Activated CD4-positive, alpha-beta memory T cell treated with anti-CD3 and anti-CD28 coated beads, Interleukin-2, amount 10 ng/mL, durations not matched to agents 7 days and 5 days (primary cell): Measurements from ENCODE around the gene CKAP4. TPM values are rescaled to one million over a fixed set of nuclear protein-coding genes. Genes with fewer than 3 reads are reported as not detected.
A peak's percentile ranks its signal among the peaks of the same experiment; 100 is the strongest.

Experiments used
- CTCF ChIA-PET: fragments of 350-600 bp; sonication (Branson Sonifier 250); formaldehyde crosslinking; loops from one replicate; lab custom pipeline; 2021; ENCODE audit warnings: antibody characterized with exemption, inconsistent platforms; lab: Charles Lee
- POLR2A ChIA-PET: fragments of 350-600 bp; sonication (Branson Sonifier 250); formaldehyde crosslinking; loops from one replicate; lab custom pipeline; 2021; ENCODE audit warnings: antibody characterized with exemption; lab: Charles Lee
- DNase-seq: peaks from one replicate; pipeline ENCODE4 v3.0.0-alpha.2; 2020
- H3K27ac Mint-ChIP-seq: one replicate; pipeline ENCODE4 v1.8.0; 2021; ENCODE audit warnings: mild to moderate bottlenecking, mixed read lengths
- H3K27me3 Mint-ChIP-seq: one replicate; pipeline ENCODE4 v1.8.0; 2021; ENCODE audit warnings: mixed read lengths
- H3K36me3 Mint-ChIP-seq: one replicate; pipeline ENCODE4 v1.8.0; 2021; ENCODE audit warnings: low read depth, mixed read lengths
- H3K4me1 Mint-ChIP-seq: one replicate; pipeline ENCODE4 v1.8.0; 2021; ENCODE audit warnings: mixed read lengths
- H3K4me3 Mint-ChIP-seq: one replicate; pipeline ENCODE4 v1.8.0; 2021; ENCODE audit warnings: mild to moderate bottlenecking, mixed read lengths
- H3K9me3 Mint-ChIP-seq: one replicate; pipeline ENCODE4 v1.8.0; 2021; ENCODE audit warnings: mixed read lengths
- total RNA-seq, 2 experiments: library from RNA; stranded (reverse); gene quantifications; one replicate each; pipeline ENCODE4 v1.2.3, GENCODE V29; 2021

The CKAP4 gene
- total RNA-seq, 2 experiments from 2014 or later = 5.2 to 5.3 TPM

- H3K4me1 Mint-ChIP-seq = peaks cover 18% of the 10 kb centered on the region
- no peak overlapping the region for H3K4me3 Mint-ChIP-seq
- H3K36me3 Mint-ChIP-seq = peaks cover 3% of the 10 kb centered on the region
- ChIA-PET CTCF (interaction anchor here (1.1 to 4.5 kb wide), 5 partner anchors 10 to 61 kb away, joined by 3 to 100 read pairs (median 16); no protein-coding TSS in a partner anchor), POLR2A (interaction anchor here (1.2 kb wide), 1 partner anchor 57 kb away, joined by 6 read pairs; no protein-coding TSS in a partner anchor)
- DNase-seq = no peak
- H3K27ac Mint-ChIP-seq = no peak overlapping the region
- H3K27me3 Mint-ChIP-seq = peaks cover 3% of the 10 kb centered on the region
- H3K9me3 Mint-ChIP-seq = peaks cover 3% of the 10 kb centered on the region
These were observed 36.7 kb upstream of the CKAP4 start for GRCh38 chr12:106284358-106285105.

- peak; percentile 56 for DNase-seq
- Mint-ChIP-seq H3K27me3 (peaks cover 6% of the 10 kb centered on the region), H3K36me3 (peaks cover 3% of the 10 kb centered on the region), H3K4me3 (no peak overlapping the region), H3K4me1 (peaks cover 13% of the 10 kb centered on the region), H3K9me3 (peaks cover 3% of the 10 kb centered on the region), H3K27ac (no peak overlapping the region)
- CTCF ChIA-PET = interaction anchor here (0.7 to 4.5 kb wide), 17 partner anchors 9 to 85 kb away, joined by 3 to 100 read pairs (median 4); no protein-coding TSS in a partner anchor
- POLR2A ChIA-PET = interaction anchor here (1.1 to 1.5 kb wide), 3 partner anchors 11 to 55 kb away, joined by 3 to 7 read pairs (median 5); no protein-coding TSS in a partner anchor
These were observed 34.8 kb upstream of the CKAP4 start for GRCh38 chr12:106282457-106283097.

GRCh38 chr12:106281804-106282203 is 34.0 kb upstream of the CKAP4 start:
- Mint-ChIP-seq H3K27ac (no peak overlapping the region), H3K27me3 (peaks cover 6% of the 10 kb centered on the region), H3K4me1 (peaks cover 13% of the 10 kb centered on the region), H3K36me3 (peaks cover 3% of the 10 kb centered on the region), H3K9me3 (peaks cover 3% of the 10 kb centered on the region), H3K4me3 (no peak overlapping the region)
- ChIA-PET POLR2A (interaction anchor here (1.1 to 1.5 kb wide), 2 partner anchors 19 to 54 kb away, joined by 5 to 7 read pairs; no protein-coding TSS in a partner anchor), CTCF (interaction anchor here (1.1 to 4.5 kb wide), 11 partner anchors 11 to 85 kb away, joined by 3 to 100 read pairs (median 5); no protein-coding TSS in a partner anchor)
- no peak for DNase-seq

GRCh38 chr12:106281056-106281782 is 33.4 kb upstream of the CKAP4 start:
- H3K27me3 Mint-ChIP-seq = peaks cover 6% of the 10 kb centered on the region
- H3K4me3 Mint-ChIP-seq = no peak overlapping the region
- peaks cover 3% of the 10 kb centered on the region for H3K9me3 Mint-ChIP-seq
- H3K4me1 Mint-ChIP-seq = peaks cover 13% of the 10 kb centered on the region
- no peak overlapping the region for H3K27ac Mint-ChIP-seq
- POLR2A ChIA-PET = no interaction called here
- peaks cover 3% of the 10 kb centered on the region for H3K36me3 Mint-ChIP-seq
- DNase-seq = no peak
- CTCF ChIA-PET = interaction anchor here (1.4 to 4.5 kb wide), 7 partner anchors 10 to 59 kb away, joined by 3 to 100 read pairs (median 8); no protein-coding TSS in a partner anchor

- CTCF ChIA-PET = interaction anchor here (1.1 to 3.5 kb wide), 4 partner anchors 17 to 56 kb away, joined by 3 to 24 read pairs (median 8); no protein-coding TSS in a partner anchor
- Mint-ChIP-seq H3K4me3 (no peak overlapping the region), H3K36me3 (peaks cover 3% of the 10 kb centered on the region), H3K27ac (no peak overlapping the region), H3K27me3 (peaks cover 6% of the 10 kb centered on the region), H3K4me1 (peaks cover 10% of the 10 kb centered on the region), H3K9me3 (peaks cover 3% of the 10 kb centered on the region)
- POLR2A ChIA-PET = interaction anchor here (0.9 to 2.5 kb wide), 2 partner anchors 17 to 53 kb away, joined by 4 to 6 read pairs; no protein-coding TSS in a partner anchor
- no peak for DNase-seq
These were observed 32.3 kb upstream of the CKAP4 start for GRCh38 chr12:106280106-106280505.

GRCh38 chr12:106276032-106276740 is 28.4 kb upstream of the CKAP4 start:
- CTCF ChIA-PET = no interaction called here
- Mint-ChIP-seq H3K36me3 (no peaks in the 10 kb centered on the region), H3K9me3 (no peaks in the 10 kb centered on the region), H3K4me1 (no peaks in the 10 kb centered on the region), H3K4me3 (no peak overlapping the region), H3K27ac (no peak overlapping the region), H3K27me3 (peaks cover 3% of the 10 kb centered on the region)
- POLR2A ChIA-PET = no interaction called here
- no peak for DNase-seq

GRCh38 chr12:106275458-106275857 is 27.6 kb upstream of the CKAP4 start:
- ChIA-PET CTCF (no interaction called here), POLR2A (no interaction called here)
- Mint-ChIP-seq H3K27me3 (peaks cover 5% of the 10 kb centered on the region), H3K36me3 (no peaks in the 10 kb centered on the region), H3K4me1 (no peaks in the 10 kb centered on the region), H3K9me3 (no peaks in the 10 kb centered on the region), H3K4me3 (no peak overlapping the region), H3K27ac (no peak overlapping the region)
- DNase-seq = no peak

GRCh38 chr12:106274575-106275121 is 26.8 kb upstream of the CKAP4 start:
- H3K27me3 Mint-ChIP-seq = peaks cover 5% of the 10 kb centered on the region
- CTCF ChIA-PET = no interaction called here
- POLR2A ChIA-PET = no interaction called here
- DNase-seq = no peak
- peaks cover 6% of the 10 kb centered on the region for H3K4me1 Mint-ChIP-seq
- H3K4me3 Mint-ChIP-seq = no peak overlapping the region
- no peaks in the 10 kb centered on the region for H3K36me3 Mint-ChIP-seq
- no peak overlapping the region for H3K27ac Mint-ChIP-seq
- no peaks in the 10 kb centered on the region for H3K9me3 Mint-ChIP-seq

- peaks cover 5% of the 10 kb centered on the region for H3K27me3 Mint-ChIP-seq
- H3K36me3 Mint-ChIP-seq = no peaks in the 10 kb centered on the region
- no peak for DNase-seq
- no peaks in the 10 kb centered on the region for H3K9me3 Mint-ChIP-seq
- H3K4me1 Mint-ChIP-seq = peaks cover 12% of the 10 kb centered on the region
- ChIA-PET POLR2A (no interaction called here), CTCF (no interaction called here)
- no peak overlapping the region for H3K27ac Mint-ChIP-seq
- no peak overlapping the region for H3K4me3 Mint-ChIP-seq
These were observed 26.2 kb upstream of the CKAP4 start for GRCh38 chr12:106274012-106274411.

GRCh38 chr12:106273491-106273890 is 25.7 kb upstream of the CKAP4 start:
- POLR2A ChIA-PET = no interaction called here
- peaks cover 5% of the 10 kb centered on the region for H3K27me3 Mint-ChIP-seq
- CTCF ChIA-PET = interaction anchor here (1.3 kb wide), 1 partner anchor 9 kb away, joined by 4 read pairs; no protein-coding TSS in a partner anchor

GRCh38 chr12:106271575-106272505 is 24.0 kb upstream of the CKAP4 start:
- Mint-ChIP-seq H3K4me1 (peaks cover 31% of the 10 kb centered on the region), H3K9me3 (no peaks in the 10 kb centered on the region), H3K27me3 (peaks cover 1% of the 10 kb centered on the region), H3K4me3 (no peak overlapping the region), H3K27ac (no peak overlapping the region), H3K36me3 (no peaks in the 10 kb centered on the region)
- ChIA-PET CTCF (interaction anchor here (1.2 to 1.6 kb wide), 4 partner anchors 11 to 48 kb away, joined by 3 to 8 read pairs (median 4); no protein-coding TSS in a partner anchor), POLR2A (no interaction called here)
- no peak for DNase-seq

More at GRCh38 chr12:106273491-106273890, 25.7 kb upstream of the CKAP4 start:
- Mint-ChIP-seq H3K27ac (no peak overlapping the region), H3K4me1 (peaks cover 17% of the 10 kb centered on the region), H3K9me3 (no peaks in the 10 kb centered on the region), H3K36me3 (no peaks in the 10 kb centered on the region), H3K4me3 (no peak overlapping the region)
- DNase-seq = no peak
